Measurements from ENCODE around the gene RLBP1. TPM values are rescaled to one million over a fixed set of nuclear protein-coding genes. Genes with fewer than 3 reads are reported as not detected.
A peak's percentile ranks its signal among the peaks of the same experiment; 100 is the strongest.

RLBP1 gene
- total RNA-seq, 1 donor from 2014 or later, result not detected

- no peak overlapping the region for H3K4me3 ChIP-seq
- H3K27me3 ChIP-seq (ENCODE audit: low read depth), result no peaks in the 10 kb centered on the region
- peaks cover 50% of the 10 kb centered on the region for H3K4me1 ChIP-seq
- H3K9me3 ChIP-seq (replicated peaks), result no peaks in the 10 kb centered on the region
- intact Hi-C loops (cut with micrococcal nuclease), result loop anchor here (2.0 to 10.0 kb wide), 2 partner anchors 121 to 273 kb away; no protein-coding TSS in a partner anchor
- DNase-seq, result peak; percentile 47
- TF ChIP-seq CTCF (IDR thresholded peaks at IDR 0.05; ENCODE audit: borderline replicate concordance), result peak; percentile 85
- H3K36me3 ChIP-seq, result peaks cover 79% of the 10 kb centered on the region
- H3K27ac ChIP-seq (replicated peaks), result peak overlapping the region; percentile 45
Observed at GRCh38 chr15:89177633-89178306, 43.6 kb downstream of the RLBP1 start.

- DNase-seq, result no peak
- peaks cover 72% of the 10 kb centered on the region for H3K36me3 ChIP-seq
- no peaks in the 10 kb centered on the region for H3K27me3 ChIP-seq (ENCODE audit: low read depth)
- no peaks in the 10 kb centered on the region for H3K9me3 ChIP-seq (replicated peaks)
- H3K4me1 ChIP-seq, result peaks cover 53% of the 10 kb centered on the region
- H3K4me3 ChIP-seq, result no peak overlapping the region
- no peak for TF ChIP-seq CTCF (IDR thresholded peaks at IDR 0.05; ENCODE audit: borderline replicate concordance)
- intact Hi-C loops (cut with micrococcal nuclease), result loop anchor here (10.0 kb wide), 1 partner anchor 272 kb away; no protein-coding TSS in a partner anchor
- peak overlapping the region; percentile 45 for H3K27ac ChIP-seq (replicated peaks)
Observed at GRCh38 chr15:89177116-89177515, 44.3 kb downstream of the RLBP1 start.

- no peak for TF ChIP-seq CTCF (IDR thresholded peaks at IDR 0.05; ENCODE audit: borderline replicate concordance)
- DNase-seq, result no peak
- no peaks in the 10 kb centered on the region for H3K9me3 ChIP-seq (replicated peaks)
- H3K4me1 ChIP-seq, result peaks cover 53% of the 10 kb centered on the region
- no peak overlapping the region for H3K4me3 ChIP-seq
- peak overlapping the region; percentile 34 for H3K27ac ChIP-seq (replicated peaks)
- intact Hi-C loops (cut with micrococcal nuclease), result loop anchor here (10.0 kb wide), 1 partner anchor 271 kb away; no protein-coding TSS in a partner anchor
- peaks cover 60% of the 10 kb centered on the region for H3K36me3 ChIP-seq
- H3K27me3 ChIP-seq (ENCODE audit: low read depth), result no peaks in the 10 kb centered on the region
Observed at GRCh38 chr15:89175617-89176191, 45.7 kb downstream of the RLBP1 start.

- no peak for DNase-seq
- Histone ChIP-seq H3K9me3 (replicated peaks) (no peaks in the 10 kb centered on the region), H3K36me3 (peaks cover 48% of the 10 kb centered on the region), H3K4me1 (peaks cover 42% of the 10 kb centered on the region), H3K27me3 (ENCODE audit: low read depth) (no peaks in the 10 kb centered on the region), H3K4me3 (no peak overlapping the region), H3K27ac (replicated peaks) (peak overlapping the region; percentile 34)
- TF ChIP-seq CTCF (IDR thresholded peaks at IDR 0.05; ENCODE audit: borderline replicate concordance), result no peak
- intact Hi-C loops (cut with micrococcal nuclease), result loop anchor here (10.0 kb wide), 1 partner anchor 270 kb away; no protein-coding TSS in a partner anchor
Observed at GRCh38 chr15:89174476-89174875, 46.9 kb downstream of the RLBP1 start.

- Histone ChIP-seq H3K9me3 (replicated peaks) (no peaks in the 10 kb centered on the region), H3K4me3 (no peak overlapping the region), H3K27me3 (ENCODE audit: low read depth) (no peaks in the 10 kb centered on the region), H3K4me1 (peaks cover 40% of the 10 kb centered on the region), H3K36me3 (peaks cover 32% of the 10 kb centered on the region), H3K27ac (replicated peaks) (peak overlapping the region; percentile 31)
- TF ChIP-seq CTCF (IDR thresholded peaks at IDR 0.05; ENCODE audit: borderline replicate concordance), result no peak
- no peak for DNase-seq
- intact Hi-C loops (cut with micrococcal nuclease), result loop anchor here (10.0 kb wide), 1 partner anchor 268 kb away; no protein-coding TSS in a partner anchor
Observed at GRCh38 chr15:89172921-89173320, 48.5 kb downstream of the RLBP1 start.
